Mucosa of descending colon (tissue), 3 donors: ENCODE data around the gene C2orf42. TPM values are rescaled to one million over a fixed set of nuclear protein-coding genes. Genes with fewer than 3 reads are reported as not detected.
"Not testable (repeated sequence)": the region's sequence is repeated elsewhere in the genome, so short reads cannot be mapped to it uniquely, and the experiment has no call there.

Experiments
- ATAC-seq: fragments of 200-7000 bp; cut with Tn5 transposase; one replicate; pipeline ENCODE4 v1.9.1; 2020; ENCODE audit warnings: mild to moderate bottlenecking, moderate library complexity
- DNase-seq, 3 donors: peaks; one replicate each; pipeline ENCODE4 v3.0.0-alpha.2; 2020
- H3K36me3 ChIP-seq: fragments of 200-600 bp; one replicate; pipeline ENCODE4 v1.8.0; 2021; ENCODE audit warnings: low read depth, mild to moderate bottlenecking
- H3K4me1 ChIP-seq: fragments of 200-600 bp; one replicate; pipeline ENCODE4 v1.8.0; 2021; ENCODE audit warnings: low read depth, mild to moderate bottlenecking
- H3K4me3 ChIP-seq: fragments of 200-600 bp; one replicate; pipeline ENCODE4 v1.8.0; 2021; ENCODE audit warnings: mild to moderate bottlenecking
- H3K9me3 ChIP-seq: fragments of 200-600 bp; one replicate; pipeline ENCODE4 v1.8.0; 2021; ENCODE audit warnings: mild to moderate bottlenecking
- intact Hi-C, 2 donors: fragments of 100-400 bp; cut with DNase I in 1 of 2; cut with micrococcal nuclease in 1 of 2; formaldehyde crosslinking; loops; one replicate each; pipeline versions ENCODE4 v1.11.0 to v1.11.1; 2022; cut with DNase I, micrococcal nuclease
- total RNA-seq, 3 donors: library from RNA; stranded (reverse); fragmentation: NEBNext Ultra II Directional in 2 of 3; extraction: Animal tissue kit (Norgen Biotek cat#: 25700) in 2 of 3; gene quantifications; one replicate each; pipeline versions ENCODE4 v1.2.1 to v1.2.4, GENCODE V29; 2021 to 2023
- TF ChIP-seq, protein P1 (sequence below): fragments of 200-600 bp; IDR thresholded peaks from one replicate; pipeline ENCODE4 v1.8.0; 2022; ENCODE audit warnings: antibody characterized with exemption, mild to moderate bottlenecking
- donor health status: DM: no; HTN: no; CAD: no; lungs with moderate emphysema.
- donor health status: DM: no; HTN: no; CAD: no.
- donor health status: DM: no; HTN: yes; CAD: no.

Gene C2orf42
- total RNA-seq, 3 donors from 2014 or later: 7.6 to 17.2 (median 12.2) TPM

DNA sequence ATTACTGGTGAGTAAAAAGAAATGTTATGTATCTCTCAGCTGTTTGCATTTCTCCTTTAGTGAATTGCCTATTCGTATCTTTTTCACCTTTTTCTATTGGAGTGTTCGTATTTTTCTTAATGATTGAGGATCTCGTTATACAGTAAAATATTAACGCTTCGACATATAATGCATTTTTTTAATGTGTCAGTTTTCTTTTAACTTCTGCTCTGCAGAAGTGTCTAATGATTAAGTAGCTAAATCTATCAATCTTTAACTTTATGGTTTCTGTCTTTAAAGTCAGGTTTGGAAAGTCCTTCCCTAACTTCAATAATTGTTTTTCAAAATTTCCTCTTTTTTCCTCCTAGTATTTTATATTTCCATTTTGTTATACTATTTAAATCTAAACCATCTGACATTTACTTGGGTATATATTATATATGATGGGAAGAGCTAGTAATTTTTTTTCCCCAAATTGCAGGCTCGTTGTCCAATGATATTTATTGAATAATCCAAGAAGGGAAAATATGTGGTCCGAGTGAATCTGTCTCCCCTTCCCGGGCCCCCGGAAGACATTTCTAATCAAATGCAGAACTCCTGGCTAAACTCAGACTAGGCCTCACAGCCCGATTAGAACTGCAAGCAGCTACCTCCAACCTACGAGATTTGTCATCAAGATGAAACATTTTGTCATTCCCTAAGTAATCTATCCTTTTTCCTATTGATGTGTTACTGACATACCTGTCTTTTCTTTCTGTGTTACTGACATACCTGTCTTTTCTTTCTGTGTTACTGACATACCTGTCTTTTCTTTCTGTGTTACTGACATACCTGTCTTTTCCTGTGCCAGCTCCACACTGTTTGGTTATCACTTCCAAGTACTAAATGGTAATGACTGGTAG, 86.3 kb downstream of the C2orf42 start:
- ATAC-seq (no peak), DNase-seq (no peak)
- Histone ChIP-seq H3K9me3 (no peaks in the 10 kb centered on the region), H3K4me3 (no peak overlapping the region), H3K4me1 (peaks cover 11% of the 10 kb centered on the region), H3K36me3 (no peaks in the 10 kb centered on the region)
- TF ChIP-seq, protein P1, sequence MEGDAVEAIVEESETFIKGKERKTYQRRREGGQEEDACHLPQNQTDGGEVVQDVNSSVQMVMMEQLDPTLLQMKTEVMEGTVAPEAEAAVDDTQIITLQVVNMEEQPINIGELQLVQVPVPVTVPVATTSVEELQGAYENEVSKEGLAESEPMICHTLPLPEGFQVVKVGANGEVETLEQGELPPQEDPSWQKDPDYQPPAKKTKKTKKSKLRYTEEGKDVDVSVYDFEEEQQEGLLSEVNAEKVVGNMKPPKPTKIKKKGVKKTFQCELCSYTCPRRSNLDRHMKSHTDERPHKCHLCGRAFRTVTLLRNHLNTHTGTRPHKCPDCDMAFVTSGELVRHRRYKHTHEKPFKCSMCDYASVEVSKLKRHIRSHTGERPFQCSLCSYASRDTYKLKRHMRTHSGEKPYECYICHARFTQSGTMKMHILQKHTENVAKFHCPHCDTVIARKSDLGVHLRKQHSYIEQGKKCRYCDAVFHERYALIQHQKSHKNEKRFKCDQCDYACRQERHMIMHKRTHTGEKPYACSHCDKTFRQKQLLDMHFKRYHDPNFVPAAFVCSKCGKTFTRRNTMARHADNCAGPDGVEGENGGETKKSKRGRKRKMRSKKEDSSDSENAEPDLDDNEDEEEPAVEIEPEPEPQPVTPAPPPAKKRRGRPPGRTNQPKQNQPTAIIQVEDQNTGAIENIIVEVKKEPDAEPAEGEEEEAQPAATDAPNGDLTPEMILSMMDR: no peak
- intact Hi-C loops: no loop called here

DNA sequence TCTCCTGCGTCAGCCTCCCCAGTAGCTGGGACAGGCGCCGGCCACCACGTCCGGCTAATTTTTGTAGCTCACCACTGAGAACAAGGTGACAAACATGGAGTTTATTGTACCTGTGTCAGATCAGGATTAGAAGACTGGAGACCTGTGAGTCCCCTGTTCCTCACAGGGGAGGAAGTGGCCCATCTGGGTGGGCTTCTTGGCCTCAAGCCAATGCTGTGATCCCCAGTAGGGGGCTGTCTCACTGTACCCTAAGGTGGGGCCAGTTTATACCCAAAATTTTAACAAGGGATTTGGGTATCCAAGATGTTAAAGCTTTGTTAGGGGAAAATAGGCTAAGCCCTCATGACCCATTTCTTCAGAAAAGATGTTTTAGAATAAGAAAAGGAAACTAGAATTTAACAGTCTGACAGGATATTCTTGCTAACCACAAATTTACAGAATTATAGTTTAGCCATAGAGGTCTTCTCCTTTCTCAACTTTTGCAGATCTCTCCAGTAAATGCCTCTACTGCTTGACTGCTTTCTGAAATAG, 87.2 kb downstream of the C2orf42 start:
- ATAC-seq (peak; percentile 42), DNase-seq (peak in 1 of 3 donors; percentile 57)
- H3K4me1 ChIP-seq: peaks cover 7% of the 10 kb centered on the region
- TF ChIP-seq, protein P1: no peak
- intact Hi-C loops: no loop called here
- no peaks in the 10 kb centered on the region for H3K36me3 ChIP-seq
- no peaks in the 10 kb centered on the region for H3K9me3 ChIP-seq
- no peak overlapping the region for H3K4me3 ChIP-seq

GRCh38 chr2:70102323-70102905, 88.4 kb downstream of the C2orf42 start:
- H3K36me3 ChIP-seq, H3K4me1 ChIP-seq, ATAC-seq, DNase-seq, intact Hi-C loops, H3K4me3 ChIP-seq, H3K9me3 ChIP-seq: not testable (repeated sequence)

- DNase-seq, ATAC-seq, intact Hi-C loops, H3K4me1 ChIP-seq, H3K36me3 ChIP-seq, H3K4me3 ChIP-seq, H3K9me3 ChIP-seq: not testable (repeated sequence)
Observed at GRCh38 chr2:70101686-70102085, 89.1 kb downstream of the C2orf42 start.

- TF ChIP-seq, protein P1: no peak
- peaks cover 3% of the 10 kb centered on the region for H3K4me1 ChIP-seq
- ATAC-seq: no peak
- no peaks in the 10 kb centered on the region for H3K9me3 ChIP-seq
- H3K4me3 ChIP-seq: no peak overlapping the region
- DNase-seq: no peak
- intact Hi-C loops: no loop called here
- H3K36me3 ChIP-seq: no peaks in the 10 kb centered on the region
Observed at GRCh38 chr2:70101174-70101573, 89.6 kb downstream of the C2orf42 start.

Other genes with a start within 250 kb of the C2orf42 start
- 1 to 10 TPM in 1 of 3 donors, under 1 TPM in 2; 0.55 to 1.1 (median 0.55) TPM for gene ASPRV1, start 229.4 kb downstream of the C2orf42 start, total RNA-seq
- gene PCBP1, start 103.5 kb downstream of the C2orf42 start, total RNA-seq: 100 to 1,000 TPM; 243 to 383 (median 266) TPM
- gene TIA1, start 57.6 kb upstream of the C2orf42 start, total RNA-seq: 100 to 1,000 TPM in 2 of 3 donors, 10 to 100 TPM in 1; 83.0 to 135 (median 115) TPM
- gene PCYOX1, start 67.1 kb upstream of the C2orf42 start, total RNA-seq: 10 to 100 TPM; 39.1 to 83.0 (median 52.2) TPM
- gene SNRPG, start 102.7 kb upstream of the C2orf42 start, total RNA-seq: 100 to 1,000 TPM in 1 of 3 donors, 10 to 100 TPM in 2; 76.6 to 117 (median 94.5) TPM
- 10 to 100 TPM; 29.8 to 51.7 (median 33.5) TPM for gene FAM136A, start 111.0 kb upstream of the C2orf42 start, total RNA-seq